ENCODE results near the gene GTPBP3. TPM values are rescaled to one million over a fixed set of nuclear protein-coding genes. Genes with fewer than 3 reads are reported as not detected.

The GTPBP3 gene
- total and polyA plus RNA-seq, 4 donors = 11.5 to 31.5 (median 18.1) TPM

- peak overlapping the region; percentile 60 for H3K4me3 ChIP-seq (ENCODE audit: low read depth, low read length)
Observed at GRCh38 chr19:17333611-17334413, 3.5 kb upstream of the GTPBP3 start.

GRCh38 chr19:17334414-17335409 is 2.6 kb upstream of the GTPBP3 start, which contains the start of gene ANO8:
Gene ANO8 (minus strand): TSS chr19:17334855. CDS start chr19:17334670, 185 bp downstream.
- under 1% methylated on average over 72 of the region's 86 CpGs for WGBS (ENCODE audit: insufficient coverage)

More at GRCh38 chr19:17333611-17334413, 3.5 kb upstream of the GTPBP3 start:
- H3K36me3 ChIP-seq (ENCODE audit: control insufficient read depth, insufficient read depth, low read length) = peaks cover 54% of the 10 kb centered on the region
- no peak overlapping the region for H3K27ac ChIP-seq (ENCODE audit: low read depth, low read length)
- H3K4me1 ChIP-seq (ENCODE audit: control insufficient read depth, insufficient read depth, low read length) = peaks cover 66% of the 10 kb centered on the region
- peak in 2 of 6 donors; percentile 60 to 61 for DNase-seq (ENCODE audit: low read depth in 4 of 6, low spot score in 6 of 6)
- WGBS (ENCODE audit: insufficient coverage) = 36% methylated on average over 52 of the region's 52 CpGs
- no peaks in the 10 kb centered on the region for H3K27me3 ChIP-seq (ENCODE audit: control insufficient read depth, insufficient read depth, low read length)
- H3K9me3 ChIP-seq (ENCODE audit: control insufficient read depth, insufficient read depth, low read length) = no peaks in the 10 kb centered on the region

GRCh38 chr19:17335575-17335974 is 1.8 kb upstream of the GTPBP3 start:
- Histone ChIP-seq H3K4me3 (ENCODE audit: low read depth, low read length) (no peak overlapping the region), H3K36me3 (ENCODE audit: control insufficient read depth, insufficient read depth, low read length) (peaks cover 45% of the 10 kb centered on the region), H3K9me3 (ENCODE audit: control insufficient read depth, insufficient read depth, low read length) (no peaks in the 10 kb centered on the region), H3K4me1 (ENCODE audit: control insufficient read depth, insufficient read depth, low read length) (peaks cover 57% of the 10 kb centered on the region), H3K27me3 (ENCODE audit: control insufficient read depth, insufficient read depth, low read length) (no peaks in the 10 kb centered on the region), H3K27ac (ENCODE audit: low read depth, low read length) (no peak overlapping the region)
- DNase-seq (ENCODE audit: low read depth in 4 of 6, low spot score in 6 of 6) = no peak
- WGBS (ENCODE audit: insufficient coverage) = 93% methylated on average over 4 of the region's 10 CpGs

More at GRCh38 chr19:17334414-17335409, 2.6 kb upstream of the GTPBP3 start, which contains the start of gene ANO8:
- Histone ChIP-seq H3K4me3 (ENCODE audit: low read depth, low read length) (peak within 1 kb of the TSS; percentile 60), H3K36me3 (ENCODE audit: control insufficient read depth, insufficient read depth, low read length) (peaks cover 54% of the 10 kb centered on the region), H3K27ac (ENCODE audit: low read depth, low read length) (peak within 1 kb of the TSS; percentile 71), H3K4me1 (ENCODE audit: control insufficient read depth, insufficient read depth, low read length) (peaks cover 61% of the 10 kb centered on the region), H3K27me3 (ENCODE audit: control insufficient read depth, insufficient read depth, low read length) (no peaks in the 10 kb centered on the region), H3K9me3 (ENCODE audit: control insufficient read depth, insufficient read depth, low read length) (no peaks in the 10 kb centered on the region)
- DNase-seq (ENCODE audit: low read depth in 4 of 6, low spot score in 6 of 6) = peak; percentile 94 to 100 (median 97)

GRCh38 chr19:17337675-17338432 is 501 bp downstream of the GTPBP3 start:
- Histone ChIP-seq H3K4me1 (ENCODE audit: control insufficient read depth, insufficient read depth, low read length) (peaks cover 51% of the 10 kb centered on the region), H3K27me3 (ENCODE audit: control insufficient read depth, insufficient read depth, low read length) (no peaks in the 10 kb centered on the region), H3K27ac (ENCODE audit: low read depth, low read length) (peak overlapping the region; percentile 99), H3K4me3 (ENCODE audit: low read depth, low read length) (peak overlapping the region; percentile 97), H3K36me3 (ENCODE audit: control insufficient read depth, insufficient read depth, low read length) (peaks cover 38% of the 10 kb centered on the region), H3K9me3 (ENCODE audit: control insufficient read depth, insufficient read depth, low read length) (no peaks in the 10 kb centered on the region)
- no peak for DNase-seq (ENCODE audit: low read depth in 4 of 6, low spot score in 6 of 6)
- WGBS (ENCODE audit: insufficient coverage) = 8% methylated on average over 50 of the region's 50 CpGs

GRCh38 chr19:17338433-17339078 is 1.2 kb downstream of the GTPBP3 start:
- Histone ChIP-seq H3K27me3 (ENCODE audit: control insufficient read depth, insufficient read depth, low read length) (no peaks in the 10 kb centered on the region), H3K27ac (ENCODE audit: low read depth, low read length) (no peak overlapping the region), H3K4me3 (ENCODE audit: low read depth, low read length) (peak overlapping the region; percentile 97), H3K36me3 (ENCODE audit: control insufficient read depth, insufficient read depth, low read length) (peaks cover 38% of the 10 kb centered on the region), H3K4me1 (ENCODE audit: control insufficient read depth, insufficient read depth, low read length) (peaks cover 44% of the 10 kb centered on the region), H3K9me3 (ENCODE audit: control insufficient read depth, insufficient read depth, low read length) (no peaks in the 10 kb centered on the region)
- no peak for DNase-seq (ENCODE audit: low read depth in 4 of 6, low spot score in 6 of 6)
- WGBS (ENCODE audit: insufficient coverage) = 88% methylated on average over 20 of the region's 30 CpGs

- Histone ChIP-seq H3K9me3 (ENCODE audit: control insufficient read depth, insufficient read depth, low read length) (no peaks in the 10 kb centered on the region), H3K4me1 (ENCODE audit: control insufficient read depth, insufficient read depth, low read length) (peaks cover 38% of the 10 kb centered on the region), H3K36me3 (ENCODE audit: control insufficient read depth, insufficient read depth, low read length) (peaks cover 39% of the 10 kb centered on the region), H3K27me3 (ENCODE audit: control insufficient read depth, insufficient read depth, low read length) (no peaks in the 10 kb centered on the region), H3K4me3 (ENCODE audit: low read depth, low read length) (no peak overlapping the region), H3K27ac (ENCODE audit: low read depth, low read length) (no peak overlapping the region)
- no peak for DNase-seq (ENCODE audit: low read depth in 4 of 6, low spot score in 6 of 6)
- 92% methylated on average over 26 of the region's 34 CpGs for WGBS (ENCODE audit: insufficient coverage)
Observed at GRCh38 chr19:17339088-17339741, 1.9 kb downstream of the GTPBP3 start.

- no peak overlapping the region for H3K4me3 ChIP-seq (ENCODE audit: low read depth, low read length)
- no peaks in the 10 kb centered on the region for H3K27me3 ChIP-seq (ENCODE audit: control insufficient read depth, insufficient read depth, low read length)
- H3K36me3 ChIP-seq (ENCODE audit: control insufficient read depth, insufficient read depth, low read length) = peaks cover 39% of the 10 kb centered on the region
- H3K4me1 ChIP-seq (ENCODE audit: control insufficient read depth, insufficient read depth, low read length) = peaks cover 31% of the 10 kb centered on the region
- H3K27ac ChIP-seq (ENCODE audit: low read depth, low read length) = no peak overlapping the region
- 41% methylated on average over 19 of the region's 21 CpGs for WGBS (ENCODE audit: insufficient coverage)
- H3K9me3 ChIP-seq (ENCODE audit: control insufficient read depth, insufficient read depth, low read length) = no peaks in the 10 kb centered on the region
- DNase-seq (ENCODE audit: low read depth in 4 of 6, low spot score in 6 of 6) = no peak
Observed at GRCh38 chr19:17340302-17340870, 3.0 kb downstream of the GTPBP3 start.

GRCh38 chr19:17340871-17341357 is 3.6 kb downstream of the GTPBP3 start:
- DNase-seq (ENCODE audit: low read depth in 4 of 6, low spot score in 6 of 6) = no peak
- 54% methylated on average over 17 of the region's 17 CpGs for WGBS (ENCODE audit: insufficient coverage)
- H3K4me3 ChIP-seq (ENCODE audit: low read depth, low read length) = no peak overlapping the region
- peaks cover 27% of the 10 kb centered on the region for H3K4me1 ChIP-seq (ENCODE audit: control insufficient read depth, insufficient read depth, low read length)
- no peaks in the 10 kb centered on the region for H3K27me3 ChIP-seq (ENCODE audit: control insufficient read depth, insufficient read depth, low read length)
- H3K9me3 ChIP-seq (ENCODE audit: control insufficient read depth, insufficient read depth, low read length) = no peaks in the 10 kb centered on the region
- H3K36me3 ChIP-seq (ENCODE audit: control insufficient read depth, insufficient read depth, low read length) = peaks cover 39% of the 10 kb centered on the region
- H3K27ac ChIP-seq (ENCODE audit: low read depth, low read length) = no peak overlapping the region

Measured in spinal cord (tissue), 10 donors.